Measurements from ENCODE around the gene SDF2L1.
"Not testable (repeated sequence)": the region's sequence is repeated elsewhere in the genome, so short reads cannot be mapped to it uniquely, and the experiment has no call there.

Gene SDF2L1

DNA sequence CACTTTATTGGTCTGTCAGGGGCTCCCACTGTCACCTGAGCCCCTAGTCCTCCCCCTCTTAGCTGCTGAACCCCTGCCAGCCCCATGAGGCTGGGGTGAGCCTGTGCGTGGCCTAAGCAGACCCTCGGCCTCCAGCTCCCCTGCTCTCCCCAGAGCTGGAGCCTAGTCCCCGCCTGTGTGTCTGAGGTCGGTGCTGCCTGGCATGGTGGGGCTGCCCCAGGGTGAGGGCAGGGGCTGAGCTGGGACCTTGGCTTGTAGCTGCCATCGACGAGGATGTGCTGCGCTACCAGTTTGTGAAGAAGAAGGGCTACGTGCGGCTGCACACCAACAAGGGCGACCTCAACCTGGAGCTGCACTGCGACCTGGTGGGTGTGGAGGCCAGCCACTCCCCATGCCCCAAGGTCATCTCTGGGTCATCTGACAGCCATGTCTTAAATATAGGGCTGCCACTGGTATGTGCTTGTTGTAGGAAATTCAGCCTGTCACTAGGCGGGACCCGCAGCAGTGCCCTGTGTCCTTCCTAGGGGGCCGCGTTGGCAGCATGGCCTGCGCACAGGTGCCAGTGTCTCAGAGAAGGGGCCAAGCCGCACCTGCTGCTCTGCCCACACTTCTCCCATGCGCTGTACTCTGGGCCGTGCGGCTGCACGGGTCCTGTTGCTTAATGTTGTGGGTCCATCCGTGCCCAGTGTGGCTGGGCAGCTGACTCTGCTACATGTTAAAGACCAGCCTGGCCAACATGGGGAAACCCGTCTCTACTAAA is 44.7 kb downstream of the SDF2L1 start:
- DNase-seq (ENCODE audit: low read depth) = no peak
- TF ChIP-seq, protein P1, sequence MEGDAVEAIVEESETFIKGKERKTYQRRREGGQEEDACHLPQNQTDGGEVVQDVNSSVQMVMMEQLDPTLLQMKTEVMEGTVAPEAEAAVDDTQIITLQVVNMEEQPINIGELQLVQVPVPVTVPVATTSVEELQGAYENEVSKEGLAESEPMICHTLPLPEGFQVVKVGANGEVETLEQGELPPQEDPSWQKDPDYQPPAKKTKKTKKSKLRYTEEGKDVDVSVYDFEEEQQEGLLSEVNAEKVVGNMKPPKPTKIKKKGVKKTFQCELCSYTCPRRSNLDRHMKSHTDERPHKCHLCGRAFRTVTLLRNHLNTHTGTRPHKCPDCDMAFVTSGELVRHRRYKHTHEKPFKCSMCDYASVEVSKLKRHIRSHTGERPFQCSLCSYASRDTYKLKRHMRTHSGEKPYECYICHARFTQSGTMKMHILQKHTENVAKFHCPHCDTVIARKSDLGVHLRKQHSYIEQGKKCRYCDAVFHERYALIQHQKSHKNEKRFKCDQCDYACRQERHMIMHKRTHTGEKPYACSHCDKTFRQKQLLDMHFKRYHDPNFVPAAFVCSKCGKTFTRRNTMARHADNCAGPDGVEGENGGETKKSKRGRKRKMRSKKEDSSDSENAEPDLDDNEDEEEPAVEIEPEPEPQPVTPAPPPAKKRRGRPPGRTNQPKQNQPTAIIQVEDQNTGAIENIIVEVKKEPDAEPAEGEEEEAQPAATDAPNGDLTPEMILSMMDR (IDR thresholded peaks at IDR 0.05; ENCODE audit: control insufficient read depth, insufficient read depth, low read depth, low read length, missing control alignments) = no peak
- H3K4me3 ChIP-seq (ENCODE audit: control insufficient read depth, low read depth, low read length) = no peak overlapping the region

- no peak for DNase-seq (ENCODE audit: low read depth)
- H3K4me3 ChIP-seq (ENCODE audit: control insufficient read depth, low read depth, low read length) = no peak overlapping the region
- TF ChIP-seq, protein P1 (IDR thresholded peaks at IDR 0.05; ENCODE audit: control insufficient read depth, insufficient read depth, low read depth, low read length, missing control alignments) = no peak
These were observed 45.7 kb downstream of the SDF2L1 start for GRCh38 chr22:21687685-21688259.

- TF ChIP-seq, protein P1 (IDR thresholded peaks at IDR 0.05; ENCODE audit: control insufficient read depth, insufficient read depth, low read depth, low read length, missing control alignments) = no peak
These were observed 46.2 kb downstream of the SDF2L1 start for GRCh38 chr22:21688341-21688705.

GRCh38 chr22:21688706-21689381 is 46.7 kb downstream of the SDF2L1 start:
- no peak for DNase-seq (ENCODE audit: low read depth)
- TF ChIP-seq, protein P1 (IDR thresholded peaks at IDR 0.05; ENCODE audit: control insufficient read depth, insufficient read depth, low read depth, low read length, missing control alignments) = no peak
- H3K4me3 ChIP-seq (ENCODE audit: control insufficient read depth, low read depth, low read length) = no peak overlapping the region

More at GRCh38 chr22:21688341-21688705, 46.2 kb downstream of the SDF2L1 start:
- DNase-seq (ENCODE audit: low read depth) = no peak
- no peak overlapping the region for H3K4me3 ChIP-seq (ENCODE audit: control insufficient read depth, low read depth, low read length)

- no peak overlapping the region for H3K4me3 ChIP-seq (ENCODE audit: control insufficient read depth, low read depth, low read length)
- TF ChIP-seq, protein P1 (IDR thresholded peaks at IDR 0.05; ENCODE audit: control insufficient read depth, insufficient read depth, low read depth, low read length, missing control alignments) = no peak
- DNase-seq (ENCODE audit: low read depth) = no peak
These were observed 48.3 kb downstream of the SDF2L1 start for GRCh38 chr22:21690401-21690801.

- no peak overlapping the region for H3K4me3 ChIP-seq (ENCODE audit: control insufficient read depth, low read depth, low read length)
- TF ChIP-seq, protein P1 (IDR thresholded peaks at IDR 0.05; ENCODE audit: control insufficient read depth, insufficient read depth, low read depth, low read length, missing control alignments) = no peak
- no peak for DNase-seq (ENCODE audit: low read depth)
These were observed 49.7 kb downstream of the SDF2L1 start for GRCh38 chr22:21691816-21692215.

- not testable (repeated sequence) for H3K4me3 ChIP-seq (ENCODE audit: control insufficient read depth, low read depth, low read length); DNase-seq (ENCODE audit: low read depth)
These were observed 50.8 kb downstream of the SDF2L1 start for GRCh38 chr22:21692856-21693255.
